H9 (cell line): ENCODE data around the gene UVRAG. TPM values are rescaled to one million over a fixed set of nuclear protein-coding genes. Genes with fewer than 3 reads are reported as not detected.
"Not testable (repeated sequence)": the region's sequence is repeated elsewhere in the genome, so short reads cannot be mapped to it uniquely, and the experiment has no call there.

Source experiments
- DNase-seq: peaks from one replicate; pipeline ENCODE4 v3.0.0-alpha.2; 2017
- H2AFZ ChIP-seq: one replicate; pipeline ENCODE4 v1.6.1; 2013; ENCODE audit warnings: mild to moderate bottlenecking, low read length, control low read depth, moderate library complexity
- H2AK5ac ChIP-seq: 2 replicates; pipeline ENCODE4 v1.6.1; 2013; ENCODE audit warnings: low read length, control low read depth, mixed read lengths; ENCODE audit not compliant: insufficient read length
- H2BK120ac ChIP-seq: one replicate; pipeline ENCODE4 v1.6.1; 2013; ENCODE audit warnings: low read depth, mild to moderate bottlenecking, low read length, control low read depth, inconsistent platforms; ENCODE audit not compliant: poor library complexity, severe bottlenecking
- H2BK12ac ChIP-seq: 2 replicates; pipeline ENCODE4 v1.6.1; 2013; ENCODE audit warnings: low read length, control low read depth, mixed read lengths, low read depth; ENCODE audit not compliant: insufficient read length
- H2BK15ac ChIP-seq: 2 replicates; pipeline ENCODE4 v1.6.1; 2013; ENCODE audit warnings: low read depth, low read length, control low read depth
- H2BK20ac ChIP-seq: one replicate; pipeline ENCODE4 v1.6.1; 2013; ENCODE audit warnings: low read depth, mild to moderate bottlenecking, low read length, control low read depth, inconsistent platforms; ENCODE audit not compliant: poor library complexity, severe bottlenecking
- H2BK5ac ChIP-seq: 2 replicates; pipeline ENCODE4 v1.6.1; 2013; ENCODE audit warnings: low read length, control low read depth, mixed read lengths; ENCODE audit not compliant: insufficient read length
- H3K14ac ChIP-seq: 2 replicates; pipeline ENCODE4 v1.6.1; 2013; ENCODE audit warnings: low read length, control low read depth; ENCODE audit not compliant: insufficient read depth
- H3K18ac ChIP-seq: 2 replicates; pipeline ENCODE4 v1.6.1; 2013; ENCODE audit warnings: low read depth, mild to moderate bottlenecking, mixed read lengths, low read length, control low read depth; ENCODE audit not compliant: insufficient read length
- H3K23ac ChIP-seq: 2 replicates; pipeline ENCODE4 v1.6.1; 2013; ENCODE audit warnings: low read length, control low read depth, mixed read lengths, low read depth; ENCODE audit not compliant: insufficient read length
- H3K23me2 ChIP-seq: 2 replicates; pipeline ENCODE4 v1.6.1; 2013; ENCODE audit warnings: low read depth, mild to moderate bottlenecking, mixed read lengths, low read length, control low read depth; ENCODE audit not compliant: insufficient read length, poor library complexity, severe bottlenecking
- H3K27ac ChIP-seq: 2 replicates; pipeline ENCODE4 v1.5.1; 2013; ENCODE audit warnings: low read length, control low read depth, mixed read lengths, low read depth; ENCODE audit not compliant: insufficient read length
- H3K27me3 ChIP-seq: 2 replicates; pipeline ENCODE4 v1.6.1; 2013; ENCODE audit warnings: low read length, control low read depth, inconsistent platforms; ENCODE audit not compliant: insufficient read depth
- H3K4ac ChIP-seq: 2 replicates; pipeline ENCODE4 v1.6.1; 2013; ENCODE audit warnings: low read depth, mild to moderate bottlenecking, control low read depth, inconsistent platforms, low read length, moderate library complexity
- H3K4me1 ChIP-seq: 2 replicates; pipeline ENCODE4 v1.6.1; 2013; ENCODE audit warnings: low read length, control low read depth, inconsistent platforms; ENCODE audit not compliant: insufficient read depth
- H3K4me2 ChIP-seq: 2 replicates; pipeline ENCODE4 v1.6.1; 2013; ENCODE audit warnings: low read length, control low read depth, mixed read lengths; ENCODE audit not compliant: insufficient read length, insufficient read depth
- H3K56ac ChIP-seq: 2 replicates; pipeline ENCODE4 v1.6.1; 2013; ENCODE audit warnings: low read depth, mild to moderate bottlenecking, mixed read lengths, low read length, control low read depth; ENCODE audit not compliant: insufficient read length
- H3K79me1 ChIP-seq: 2 replicates; pipeline ENCODE4 v1.6.1; 2013; ENCODE audit warnings: low read depth, mild to moderate bottlenecking, moderate library complexity, low read length, control low read depth, inconsistent platforms; ENCODE audit not compliant: insufficient read depth, poor library complexity, severe bottlenecking
- H3K79me2 ChIP-seq: 2 replicates; pipeline ENCODE4 v1.6.1; 2013; ENCODE audit warnings: low read length, control low read depth, inconsistent platforms; ENCODE audit not compliant: insufficient read depth
- H3K9ac ChIP-seq: 2 replicates; pipeline ENCODE4 v1.6.1; 2013; ENCODE audit warnings: low read length, control low read depth, mixed read lengths; ENCODE audit not compliant: insufficient read length; ENCODE audit errors: extremely low read depth
- H3K9me3 ChIP-seq: one replicate; pipeline ENCODE4 v1.6.1; 2013; ENCODE audit warnings: low read depth, low read length, inconsistent platforms; ENCODE audit not compliant: control insufficient read depth
- H3T11ph ChIP-seq: one replicate; pipeline ENCODE4 v1.6.1; 2013; ENCODE audit warnings: mild to moderate bottlenecking, low read length, control low read depth, inconsistent platforms
- H4K20me1 ChIP-seq: one replicate; pipeline ENCODE4 v1.6.1; 2013; ENCODE audit not compliant: control insufficient read depth, insufficient read length, insufficient read depth
- H4K5ac ChIP-seq: 2 replicates; pipeline ENCODE4 v1.6.1; 2013; ENCODE audit warnings: low read depth, mild to moderate bottlenecking, mixed read lengths, low read length, control low read depth; ENCODE audit not compliant: insufficient read length
- H4K8ac ChIP-seq: replicated peaks from 2 replicates; pipeline ENCODE4 v1.6.1; 2013; ENCODE audit warnings: low read length, control low read depth, mixed read lengths, low read depth; ENCODE audit not compliant: insufficient read length
- H4K91ac ChIP-seq: 2 replicates; pipeline ENCODE4 v1.6.1; 2013; ENCODE audit warnings: low read depth, mild to moderate bottlenecking, moderate library complexity, mixed read lengths, low read length, control low read depth; ENCODE audit not compliant: insufficient read length
- H3K27ac Mint-ChIP-seq, 3 experiments: 2 replicates in 2 of 3; 3 replicates in 1 of 3; pipeline ENCODE4 v1.8.0; 2020 to 2021; ENCODE audit warnings: mixed read lengths in 3 of 3, mild to moderate bottlenecking in 1 of 3, moderate library complexity in 1 of 3
- H3K27me3 Mint-ChIP-seq: 2 replicates; pipeline ENCODE4 v1.8.0; 2021; ENCODE audit warnings: low read depth, mild to moderate bottlenecking, moderate library complexity, mixed read lengths
- H3K36me3 Mint-ChIP-seq, 3 experiments: 2 replicates in 2 of 3; 3 replicates in 1 of 3; pipeline ENCODE4 v1.8.0; 2020 to 2021; ENCODE audit warnings: low read depth in 3 of 3, mixed read lengths in 3 of 3; ENCODE audit not compliant: insufficient read depth in 1 of 3
- H3K4me1 Mint-ChIP-seq, 2 experiments: 2 replicates each; pipeline ENCODE4 v1.8.0; 2020; ENCODE audit warnings: mixed read lengths in 2 of 2
- H3K4me3 Mint-ChIP-seq, 2 experiments: 2 replicates in 1 of 2; 3 replicates in 1 of 2; pipeline ENCODE4 v1.8.0; 2020 to 2021; ENCODE audit warnings: mild to moderate bottlenecking in 2 of 2, mixed read lengths in 2 of 2, moderate library complexity in 1 of 2
- H3K9me3 Mint-ChIP-seq, 2 experiments: 2 replicates in 1 of 2; 3 replicates in 1 of 2; pipeline ENCODE4 v1.8.0; 2020; ENCODE audit warnings: mild to moderate bottlenecking in 2 of 2, mixed read lengths in 2 of 2, moderate library complexity in 1 of 2
- WGBS: extraction: QIAGEN DNeasy Blood & Tissue Kit; methylation state at CpG from one replicate; pipeline ENCODE4 v1.1.7; 2013; ENCODE audit warnings: missing lambda C conversion rate, low lambda C conversion rate, mixed read lengths; ENCODE audit not compliant: insufficient read length; ENCODE audit errors: extremely low coverage; 5-methylcytosine and 5-hydroxymethylcytosine counted together
- total RNA-seq: library from RNA; stranded (reverse); gene quantifications from 2 replicates; pipeline ENCODE4 v1.2.1, GENCODE V29; 2021
- TF ChIP-seq, protein P1 (sequence below): fragments of 200-600 bp; sonication (generic); conservative IDR thresholded peaks from 3 replicates; pipeline ENCODE4 v1.8.0; 2021; ENCODE audit warnings: antibody characterized with exemption, mild to moderate bottlenecking

The UVRAG gene
- total RNA-seq, 1 experiment from 2014 or later: 18.5 TPM

DNA sequence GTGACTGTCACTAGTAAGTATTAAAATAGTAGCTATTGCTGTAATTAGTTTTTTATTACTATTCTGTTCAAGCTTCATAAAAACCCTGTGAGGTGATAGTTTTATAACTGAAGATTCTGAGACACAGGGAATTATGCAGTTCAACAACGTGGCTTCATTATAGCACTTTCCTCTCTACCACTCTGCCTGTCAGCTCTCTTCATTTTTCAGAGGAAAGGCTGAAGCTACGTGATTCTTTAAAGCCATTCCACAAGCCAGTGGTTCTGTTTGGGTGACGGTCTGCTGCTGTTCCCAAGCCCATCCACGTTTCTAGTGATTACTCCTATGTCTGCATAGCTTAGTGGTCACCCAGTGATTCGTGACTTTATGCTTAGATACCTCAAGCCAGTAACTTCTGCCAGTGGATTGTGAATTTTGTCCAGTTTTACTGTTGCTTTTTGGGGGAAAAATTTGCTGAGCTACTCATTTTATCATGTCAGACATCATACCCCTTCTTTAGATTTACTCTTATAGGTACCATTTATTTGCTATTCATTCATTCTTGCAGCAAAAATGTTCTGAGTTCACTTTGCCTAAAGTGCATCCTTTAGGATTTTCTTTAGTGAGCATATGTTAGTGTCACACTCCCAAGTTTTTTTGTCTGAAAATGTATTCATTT is 59.8 kb downstream of the UVRAG start:
- Histone ChIP-seq H2AK5ac (no peak overlapping the region), H3K18ac (no peak overlapping the region), H3K56ac (no peak overlapping the region), H2BK20ac (no peak overlapping the region), H3K4ac (no peak overlapping the region), H3K4me1 (no peaks in the 10 kb centered on the region), H3K23me2 (no peaks in the 10 kb centered on the region), H4K8ac (no peak overlapping the region), H3T11ph (no peak overlapping the region), H3K27me3 (no peaks in the 10 kb centered on the region), H3K23ac (no peak overlapping the region), H2BK120ac (no peak overlapping the region), H3K79me2 (no peaks in the 10 kb centered on the region; the same call in 1 of the 2 replicates), H3K9me3 (no peaks in the 10 kb centered on the region), H3K4me2 (no peak overlapping the region), H3K14ac (no peak overlapping the region), H4K5ac (no peak overlapping the region), H4K20me1 (no peaks in the 10 kb centered on the region), H2BK12ac (no peak overlapping the region), H3K9ac (no peak overlapping the region), H3K79me1 (no peaks in the 10 kb centered on the region), H2BK5ac (no peak overlapping the region), H3K27ac (no peak overlapping the region), H4K91ac (no peak overlapping the region), H2AFZ (no peak overlapping the region), H2BK15ac (no peak overlapping the region)
- H3K9me3 Mint-ChIP-seq: peaks cover 9 to 10% of the 10 kb centered on the region in 2 experiments
- no CpG with 5 or more reads among the region's 5 CpGs for WGBS
- TF ChIP-seq, protein P1, sequence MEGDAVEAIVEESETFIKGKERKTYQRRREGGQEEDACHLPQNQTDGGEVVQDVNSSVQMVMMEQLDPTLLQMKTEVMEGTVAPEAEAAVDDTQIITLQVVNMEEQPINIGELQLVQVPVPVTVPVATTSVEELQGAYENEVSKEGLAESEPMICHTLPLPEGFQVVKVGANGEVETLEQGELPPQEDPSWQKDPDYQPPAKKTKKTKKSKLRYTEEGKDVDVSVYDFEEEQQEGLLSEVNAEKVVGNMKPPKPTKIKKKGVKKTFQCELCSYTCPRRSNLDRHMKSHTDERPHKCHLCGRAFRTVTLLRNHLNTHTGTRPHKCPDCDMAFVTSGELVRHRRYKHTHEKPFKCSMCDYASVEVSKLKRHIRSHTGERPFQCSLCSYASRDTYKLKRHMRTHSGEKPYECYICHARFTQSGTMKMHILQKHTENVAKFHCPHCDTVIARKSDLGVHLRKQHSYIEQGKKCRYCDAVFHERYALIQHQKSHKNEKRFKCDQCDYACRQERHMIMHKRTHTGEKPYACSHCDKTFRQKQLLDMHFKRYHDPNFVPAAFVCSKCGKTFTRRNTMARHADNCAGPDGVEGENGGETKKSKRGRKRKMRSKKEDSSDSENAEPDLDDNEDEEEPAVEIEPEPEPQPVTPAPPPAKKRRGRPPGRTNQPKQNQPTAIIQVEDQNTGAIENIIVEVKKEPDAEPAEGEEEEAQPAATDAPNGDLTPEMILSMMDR: no peak
- H3K36me3 Mint-ChIP-seq: peaks cover 2 to 14% (median 5%) of the 10 kb centered on the region in 3 experiments
- DNase-seq: no peak
- H3K4me1 Mint-ChIP-seq: peaks cover 9 to 15% of the 10 kb centered on the region in 2 experiments
- peaks cover 2% of the 10 kb centered on the region; the same call in 1 of the 2 replicates for H3K27me3 Mint-ChIP-seq
- H3K27ac Mint-ChIP-seq: no peak overlapping the region
- H3K4me3 Mint-ChIP-seq: no peak overlapping the region

DNA sequence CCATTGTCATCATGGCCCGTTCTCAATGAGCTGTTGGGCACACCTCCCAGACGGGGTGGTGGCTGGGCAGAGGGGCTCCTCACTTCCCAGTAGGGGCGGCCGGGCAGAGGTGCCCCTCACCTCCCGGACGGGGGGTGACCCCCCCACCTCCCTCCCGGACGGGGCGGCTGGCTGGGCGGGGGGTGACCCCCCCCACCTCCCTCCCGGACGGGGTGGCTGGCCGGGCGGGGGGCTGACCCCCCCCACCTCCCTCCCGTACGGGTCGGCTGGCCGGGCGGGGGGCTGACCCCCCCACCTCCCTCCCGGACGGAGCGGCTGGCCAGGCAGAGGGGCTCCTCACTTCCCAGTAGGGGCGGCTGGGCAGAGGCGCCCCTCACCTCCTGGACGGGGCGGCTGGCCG is 62.3 kb downstream of the UVRAG start:
- Mint-ChIP-seq H3K36me3 (peaks cover 5 to 14% (median 8%) of the 10 kb centered on the region in 3 experiments), H3K4me1 (peaks cover 9 to 15% of the 10 kb centered on the region in 2 experiments), H3K9me3 (peaks cover 9 to 10% of the 10 kb centered on the region in 2 experiments)
- not testable (repeated sequence) for H3K79me2 ChIP-seq, H3K14ac ChIP-seq, H3K27ac Mint-ChIP-seq, H3K56ac ChIP-seq, H4K91ac ChIP-seq, H3K23ac ChIP-seq, H3K9ac ChIP-seq, H3K23me2 ChIP-seq, H2BK12ac ChIP-seq, H3K4me1 ChIP-seq, H3K27ac ChIP-seq, H2BK20ac ChIP-seq, H3K4me3 Mint-ChIP-seq, H3T11ph ChIP-seq, H4K5ac ChIP-seq, H2BK5ac ChIP-seq, H3K27me3 ChIP-seq, H2AFZ ChIP-seq, H4K20me1 ChIP-seq, H4K8ac ChIP-seq, H2BK120ac ChIP-seq, H2AK5ac ChIP-seq, H3K9me3 ChIP-seq, H3K27me3 Mint-ChIP-seq, H3K4ac ChIP-seq, H3K18ac ChIP-seq, H2BK15ac ChIP-seq, H3K4me2 ChIP-seq, H3K79me1 ChIP-seq, DNase-seq
- WGBS: no CpG with 5 or more reads among the region's 27 CpGs
